Mononuclear cell (primary cell): ENCODE data around the gene DENND1B. TPM values are rescaled to one million over a fixed set of nuclear protein-coding genes. Genes with fewer than 3 reads are reported as not detected.

Source experiments
- H3K27me3 ChIP-seq: 2 replicates; pipeline ENCODE4 v1.6.0; 2011; ENCODE audit warnings: low read length, control low read depth; ENCODE audit not compliant: insufficient read depth
- H3K4me1 ChIP-seq: 2 replicates; pipeline ENCODE4 v1.5.1; 2011; ENCODE audit warnings: mild to moderate bottlenecking, low read length, control low read depth; ENCODE audit not compliant: insufficient read depth
- H3K4me3 ChIP-seq: 2 replicates; pipeline ENCODE4 v1.5.1; 2011; ENCODE audit warnings: mild to moderate bottlenecking, low read length, moderate library complexity
- H3K9me3 ChIP-seq: 2 replicates; pipeline ENCODE4 v1.5.1; 2011; ENCODE audit warnings: low read depth, mild to moderate bottlenecking, control low read depth, low read length
- total RNA-seq: library from RNA; depleted of rRNA; stranded (reverse); fragments of >200 nt; gene quantifications from one replicate; pipeline ENCODE4 v1.2.3, GENCODE V29; 2012

DENND1B gene
- 54.8 TPM for total RNA-seq

- peak within 1 kb of the TSS; percentile 60 for H3K4me3 ChIP-seq
- H3K4me1 ChIP-seq, result peaks cover 36% of the 10 kb centered on the region
- no peaks in the 10 kb centered on the region for H3K9me3 ChIP-seq
- no peaks in the 10 kb centered on the region for H3K27me3 ChIP-seq
Observed at GRCh38 chr1:197775282-197776262, at the start of gene DENND1B. DENND1B (minus strand) TSS chr1:197775480; CDS start chr1:197775155, 325 bp downstream.

GRCh38 chr1:197814306-197814705 lies 39.0 kb upstream of the DENND1B start:
- no peaks in the 10 kb centered on the region for H3K9me3 ChIP-seq
- H3K27me3 ChIP-seq, result no peaks in the 10 kb centered on the region
- H3K4me3 ChIP-seq, result no peak overlapping the region
- H3K4me1 ChIP-seq, result no peaks in the 10 kb centered on the region

- no peaks in the 10 kb centered on the region for H3K9me3 ChIP-seq
- H3K27me3 ChIP-seq, result no peaks in the 10 kb centered on the region
- no peak overlapping the region for H3K4me3 ChIP-seq
- H3K4me1 ChIP-seq, result no peaks in the 10 kb centered on the region
Observed at GRCh38 chr1:197813741-197814140, 38.5 kb upstream of the DENND1B start.

- H3K27me3 ChIP-seq, result no peaks in the 10 kb centered on the region
- no peaks in the 10 kb centered on the region for H3K9me3 ChIP-seq
- H3K4me3 ChIP-seq, result no peak overlapping the region
- H3K4me1 ChIP-seq, result no peaks in the 10 kb centered on the region
Observed at GRCh38 chr1:197811769-197812168, 36.5 kb upstream of the DENND1B start.

GRCh38 chr1:197810812-197811211 lies 35.5 kb upstream of the DENND1B start:
- Histone ChIP-seq H3K4me1 (no peaks in the 10 kb centered on the region), H3K27me3 (no peaks in the 10 kb centered on the region), H3K9me3 (no peaks in the 10 kb centered on the region), H3K4me3 (no peak overlapping the region)

- Histone ChIP-seq H3K4me3 (no peak overlapping the region), H3K27me3 (no peaks in the 10 kb centered on the region), H3K4me1 (no peaks in the 10 kb centered on the region), H3K9me3 (no peaks in the 10 kb centered on the region)
Observed at GRCh38 chr1:197808880-197809279, 33.6 kb upstream of the DENND1B start.

GRCh38 chr1:197807739-197808453 lies 32.6 kb upstream of the DENND1B start:
- H3K4me1 ChIP-seq, result no peaks in the 10 kb centered on the region
- H3K27me3 ChIP-seq, result no peaks in the 10 kb centered on the region
- no peaks in the 10 kb centered on the region for H3K9me3 ChIP-seq
- H3K4me3 ChIP-seq, result no peak overlapping the region

- no peaks in the 10 kb centered on the region for H3K4me1 ChIP-seq
- H3K4me3 ChIP-seq, result no peak overlapping the region
- no peaks in the 10 kb centered on the region for H3K9me3 ChIP-seq
Observed at GRCh38 chr1:197807216-197807615, 31.9 kb upstream of the DENND1B start.

GRCh38 chr1:197806718-197807117 lies 31.4 kb upstream of the DENND1B start:
- no peaks in the 10 kb centered on the region for H3K4me1 ChIP-seq
- no peaks in the 10 kb centered on the region for H3K27me3 ChIP-seq
- H3K9me3 ChIP-seq, result no peaks in the 10 kb centered on the region
- no peak overlapping the region for H3K4me3 ChIP-seq

More at GRCh38 chr1:197807216-197807615, 31.9 kb upstream of the DENND1B start:
- no peaks in the 10 kb centered on the region for H3K27me3 ChIP-seq

- Histone ChIP-seq H3K9me3 (peaks cover 12% of the 10 kb centered on the region), H3K4me1 (no peaks in the 10 kb centered on the region), H3K27me3 (no peaks in the 10 kb centered on the region)
Observed at GRCh38 chr1:197801684-197802083, 26.4 kb upstream of the DENND1B start.

GRCh38 chr1:197801111-197801482 lies 25.8 kb upstream of the DENND1B start:
- peaks cover 18% of the 10 kb centered on the region for H3K9me3 ChIP-seq
- no peaks in the 10 kb centered on the region for H3K4me1 ChIP-seq
- no peaks in the 10 kb centered on the region for H3K27me3 ChIP-seq
- no peak overlapping the region for H3K4me3 ChIP-seq

More at GRCh38 chr1:197801684-197802083, 26.4 kb upstream of the DENND1B start:
- no peak overlapping the region for H3K4me3 ChIP-seq

- peaks cover 23% of the 10 kb centered on the region for H3K9me3 ChIP-seq
- H3K4me1 ChIP-seq, result no peaks in the 10 kb centered on the region
- H3K27me3 ChIP-seq, result no peaks in the 10 kb centered on the region
- H3K4me3 ChIP-seq, result no peak overlapping the region
Observed at GRCh38 chr1:197800379-197801110, 25.3 kb upstream of the DENND1B start.

- Histone ChIP-seq H3K9me3 (peaks cover 25% of the 10 kb centered on the region), H3K4me3 (no peak overlapping the region), H3K4me1 (no peaks in the 10 kb centered on the region), H3K27me3 (no peaks in the 10 kb centered on the region)
Observed at GRCh38 chr1:197799271-197799670, 24.0 kb upstream of the DENND1B start.

- Histone ChIP-seq H3K4me3 (no peak overlapping the region), H3K9me3 (peaks cover 25% of the 10 kb centered on the region), H3K27me3 (no peaks in the 10 kb centered on the region), H3K4me1 (no peaks in the 10 kb centered on the region)
Observed at GRCh38 chr1:197798492-197798891, 23.2 kb upstream of the DENND1B start.

GRCh38 chr1:197797010-197797409 lies 21.7 kb upstream of the DENND1B start:
- peaks cover 25% of the 10 kb centered on the region for H3K9me3 ChIP-seq
- H3K27me3 ChIP-seq, result no peaks in the 10 kb centered on the region
- H3K4me3 ChIP-seq, result no peak overlapping the region
- no peaks in the 10 kb centered on the region for H3K4me1 ChIP-seq
